ENCODE results near the gene RYR1. TPM values are rescaled to one million over a fixed set of nuclear protein-coding genes. Genes with fewer than 3 reads are reported as not detected.

The RYR1 gene
- total RNA-seq, 1 experiment from 2014 or later, result not detected

GRCh38 chr19:38618590-38619360 lies 185.3 kb downstream of the RYR1 start, which contains the start of gene EIF3K:
EIF3K (plus strand) TSS chr19:38619188; CDS start chr19:38619269, 81 bp downstream.
- peak; percentile 92 for ATAC-seq
- no peaks in the 10 kb centered on the region for H3K27me3 ChIP-seq (ENCODE audit: low read length)
- ChIA-PET POLR2A (ENCODE audit: unreplicated experiment) (interaction anchor here (0.6 to 1.0 kb wide), 5 partner anchors 9 to 312 kb away, joined by 3 to 12 read pairs (median 3); partner anchors contain the start of genes MRPS12 and SARS2), CTCF (interaction anchor here (1.2 to 1.9 kb wide), 2 partner anchors 16 to 216 kb away, joined by 7 to 17 read pairs; partner anchors contain the start of gene FAM98C)
- H3K4me1 ChIP-seq (ENCODE audit: insufficient read depth, low read length), result peaks cover 14% of the 10 kb centered on the region
- peaks cover 24% of the 10 kb centered on the region for H3K79me2 ChIP-seq (ENCODE audit: low read length)
- H3K36me3 ChIP-seq (ENCODE audit: low read depth, low read length), result no peaks in the 10 kb centered on the region; the same call in 1 of the 2 replicates
- peak within 1 kb of the TSS; percentile 98 for H3K9ac ChIP-seq (ENCODE audit: low read length)
- no peaks in the 10 kb centered on the region for H3F3A ChIP-seq (ENCODE audit: low read length, unreplicated experiment)
- H4K20me1 ChIP-seq (ENCODE audit: low read length), result no peaks in the 10 kb centered on the region
- BruUV-seq (replicated peaks), result no TSS peak
- no peaks in the 10 kb centered on the region for H3K9me2 ChIP-seq (replicated peaks; ENCODE audit: low read length)
- peak within 1 kb of the TSS; percentile 86 for H2AFZ ChIP-seq (ENCODE audit: low read length)
- peak within 1 kb of the TSS; percentile 92 for H3K4me3 ChIP-seq (ENCODE audit: low read length)
- no peaks in the 10 kb centered on the region for H3K9me3 ChIP-seq (ENCODE audit: low read length)
- no peak for TF ChIP-seq CTCF (conservative IDR thresholded peaks at IDR 0.05; ENCODE audit: low read depth, low read length)
- TF ChIP-seq EZH2phosphoT487 (IDR thresholded peaks at IDR 0.05; ENCODE audit: borderline replicate concordance, low read length), result no peak
- no peak for TF ChIP-seq EZH2 (IDR thresholded peaks at IDR 0.05; ENCODE audit: low read length, unreplicated experiment)
- intact Hi-C loops (cut with micrococcal nuclease), result no loop called here
- H3K27ac ChIP-seq (ENCODE audit: low read length), result peak within 1 kb of the TSS; percentile 62
- peak; percentile 98 for DNase-seq
- H3K4me2 ChIP-seq (ENCODE audit: low read length), result peak within 1 kb of the TSS; percentile 99

- Histone ChIP-seq H2AFZ (ENCODE audit: low read length) (peak overlapping the region; percentile 52), H3K9ac (ENCODE audit: low read length) (peak overlapping the region; percentile 98), H3K9me3 (ENCODE audit: low read length) (no peaks in the 10 kb centered on the region), H3K79me2 (ENCODE audit: low read length) (peaks cover 24% of the 10 kb centered on the region), H3K27ac (ENCODE audit: low read length) (peak overlapping the region; percentile 62), H3K4me1 (ENCODE audit: insufficient read depth, low read length) (peaks cover 14% of the 10 kb centered on the region), H3K9me2 (replicated peaks; ENCODE audit: low read length) (no peaks in the 10 kb centered on the region), H3K36me3 (ENCODE audit: low read depth, low read length) (peaks cover 4% of the 10 kb centered on the region), H3K27me3 (ENCODE audit: low read length) (no peaks in the 10 kb centered on the region), H3F3A (ENCODE audit: low read length, unreplicated experiment) (no peaks in the 10 kb centered on the region), H4K20me1 (ENCODE audit: low read length) (no peaks in the 10 kb centered on the region), H3K4me3 (ENCODE audit: low read length) (peak overlapping the region; percentile 92), H3K4me2 (ENCODE audit: low read length) (peak overlapping the region; percentile 99)
- CTCF ChIA-PET, result interaction anchor here (1.2 to 1.9 kb wide), 2 partner anchors 15 to 217 kb away, joined by 7 to 17 read pairs; partner anchors contain the start of gene FAM98C
- ATAC-seq (peak; percentile 4; the same call in 1 of the 2 replicates), DNase-seq (no peak)
- intact Hi-C loops (cut with micrococcal nuclease), result no loop called here
- TF ChIP-seq EZH2 (IDR thresholded peaks at IDR 0.05; ENCODE audit: low read length, unreplicated experiment) (no peak), EZH2phosphoT487 (IDR thresholded peaks at IDR 0.05; ENCODE audit: borderline replicate concordance, low read length) (no peak), CTCF (conservative IDR thresholded peaks at IDR 0.05; ENCODE audit: low read depth, low read length) (no peak)
- POLR2A ChIA-PET (ENCODE audit: unreplicated experiment), result interaction anchor here (0.6 to 1.0 kb wide), 3 partner anchors 9 to 311 kb away, joined by 3 to 12 read pairs (median 4); partner anchors contain the start of genes MRPS12 and SARS2
- BruUV-seq (replicated peaks), result TSS peak; percentile 80
Observed at GRCh38 chr19:38619361-38620174, 186.1 kb downstream of the RYR1 start.

Measured in PC-3 (cell line).